GM12891 (cell line): ENCODE results near the gene CARD9.

Experiments used
- POLR2A ChIP-seq: IDR thresholded peaks from 2 replicates; pipeline ENCODE4 v1.6.1; 2011; ENCODE audit warnings: low read depth, low read length, control low read depth
- POLR2AphosphoS5 ChIP-seq: IDR thresholded peaks from 2 replicates; pipeline ENCODE4 v1.6.1; 2011; ENCODE audit warnings: low read depth, low read length, control low read depth
- TAF1 ChIP-seq: IDR thresholded peaks from 2 replicates; pipeline ENCODE4 v1.6.1; 2011; ENCODE audit warnings: low read depth, low read length, control low read depth

DNA sequence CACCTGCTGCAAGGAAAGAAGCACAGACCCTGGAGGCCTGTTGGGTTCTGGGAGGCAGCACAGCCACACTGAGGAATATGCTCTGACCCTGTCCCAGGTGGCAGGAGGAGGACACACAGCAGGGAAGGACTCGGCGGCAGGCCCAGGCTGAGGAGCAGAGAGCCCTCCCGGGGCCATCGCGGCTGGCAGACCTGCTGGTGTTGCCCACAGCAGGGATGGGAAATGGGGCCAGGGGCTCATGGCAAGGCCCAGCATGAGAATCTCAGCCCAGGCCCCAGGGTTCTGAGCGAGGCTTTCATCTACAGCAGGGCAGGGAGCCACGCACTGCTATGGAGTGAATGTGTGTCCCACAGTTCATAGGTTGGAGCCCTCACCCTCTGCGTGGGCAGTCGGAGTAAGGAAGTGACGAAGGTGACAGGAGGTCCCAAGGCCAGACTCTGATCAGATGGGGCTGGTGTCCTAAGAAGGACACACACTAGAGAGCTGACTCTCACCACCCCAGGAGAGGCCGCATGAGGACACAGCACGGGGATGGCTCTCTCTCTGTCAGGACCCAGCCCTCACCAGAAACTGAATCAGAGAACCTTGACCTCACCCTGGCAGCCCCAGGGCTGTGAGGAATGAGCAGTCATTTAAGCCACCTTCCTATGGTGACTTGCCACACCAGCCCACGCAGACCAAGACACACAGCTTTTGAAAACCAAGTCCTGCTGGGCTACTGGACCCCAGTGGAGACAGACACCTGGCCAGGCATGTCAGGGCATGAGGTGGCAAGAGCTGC is 56.4 kb downstream of the CARD9 start:
- TF ChIP-seq POLR2A = no peak
- no peak for TF ChIP-seq POLR2AphosphoS5
- TF ChIP-seq TAF1 = no peak
